ENCODE data around the gene CDH16.
"Not testable (repeated sequence)": the region's sequence is repeated elsewhere in the genome, so short reads cannot be mapped to it uniquely, and the experiment has no call there.

- TF ChIP-seq POLR2A (IDR thresholded peaks at IDR 0.05; ENCODE audit: low read length); GATA1 (IDR thresholded peaks at IDR 0.05; ENCODE audit: low read depth, low read length): not testable (repeated sequence)
These were observed 37.4 kb upstream of the CDH16 start for GRCh38 chr16:66956154-66956457.
